GM12801 (cell line): Measurements from ENCODE around the gene N4BP2L2.

ENCODE experiments used
- CTCF ChIP-seq: IDR thresholded peaks from one replicate; pipeline ENCODE4 v1.5.1; 2011; ENCODE audit warnings: control low read depth; ENCODE audit not compliant: insufficient read length; ENCODE audit errors: extremely low read depth

N4BP2L2 gene

DNA sequence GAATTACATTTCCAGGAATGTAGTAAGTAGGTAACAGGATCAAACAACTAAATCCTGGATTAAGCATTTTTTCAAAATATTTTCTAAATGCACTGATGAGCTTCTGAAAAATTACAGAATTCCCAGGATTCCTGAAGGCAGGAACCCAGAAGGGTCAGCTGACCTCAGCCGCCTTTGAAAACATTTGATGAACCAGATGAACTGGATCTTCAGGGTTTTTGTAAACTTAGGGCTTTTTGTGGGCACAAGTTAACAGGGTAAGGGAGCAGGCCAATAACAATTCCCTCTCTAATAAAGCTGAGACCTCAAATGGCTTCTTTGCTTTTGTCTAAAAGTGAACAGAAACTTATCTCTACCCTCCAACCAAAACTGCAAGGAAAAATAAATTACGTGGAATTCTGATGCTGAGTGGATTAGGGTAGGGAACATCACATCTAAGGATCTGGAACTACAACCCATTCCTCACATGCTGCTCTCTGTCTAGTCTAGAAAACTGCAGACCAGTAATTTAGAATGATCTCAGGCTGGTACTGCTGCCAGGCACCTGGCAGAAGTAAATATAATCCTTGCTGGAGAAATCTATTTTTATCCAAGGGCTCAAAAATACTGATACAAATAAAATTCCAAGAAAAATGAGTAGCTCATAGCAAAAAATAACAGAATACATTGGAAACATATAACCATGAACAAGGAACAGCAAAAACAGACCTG lies 62.4 kb downstream of the N4BP2L2 start:
- no peak for TF ChIP-seq CTCF

DNA sequence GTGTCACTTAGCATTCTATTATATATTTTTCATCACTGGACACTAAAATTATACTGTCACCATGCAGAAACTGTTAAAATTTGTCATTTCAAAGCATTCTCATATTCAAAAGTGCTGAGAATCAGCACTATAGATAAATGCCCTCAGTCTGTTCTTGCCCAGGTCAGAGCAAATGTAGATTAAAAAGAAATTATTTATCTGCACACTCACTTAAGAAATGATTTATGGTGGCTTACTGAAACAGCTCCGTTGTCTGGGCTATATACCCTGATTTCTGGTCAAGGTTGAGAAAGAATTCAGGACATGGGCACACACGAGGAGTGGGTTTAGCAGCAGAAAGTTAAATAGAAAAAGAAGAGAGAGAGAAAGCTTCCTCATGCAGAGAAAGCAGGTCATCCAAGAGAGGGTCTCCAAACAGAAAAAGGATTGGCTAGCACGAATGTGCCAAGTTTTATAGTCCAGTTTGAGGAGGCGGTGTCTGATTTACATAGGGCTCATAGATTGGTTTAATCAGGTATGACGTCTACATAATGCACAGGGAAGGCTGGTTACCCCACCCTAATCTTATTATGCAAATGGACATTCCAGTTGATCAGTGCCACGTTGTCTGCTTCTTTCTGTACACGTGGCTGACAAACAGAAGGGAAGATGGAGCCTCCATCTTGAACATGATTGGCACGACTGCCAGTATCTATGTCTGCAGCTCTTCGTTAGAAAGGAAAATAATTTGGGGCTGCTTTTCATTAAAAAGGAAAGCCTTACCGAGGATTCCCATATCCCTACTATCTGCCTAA lies 63.4 kb downstream of the N4BP2L2 start:
- TF ChIP-seq CTCF, result no peak

DNA sequence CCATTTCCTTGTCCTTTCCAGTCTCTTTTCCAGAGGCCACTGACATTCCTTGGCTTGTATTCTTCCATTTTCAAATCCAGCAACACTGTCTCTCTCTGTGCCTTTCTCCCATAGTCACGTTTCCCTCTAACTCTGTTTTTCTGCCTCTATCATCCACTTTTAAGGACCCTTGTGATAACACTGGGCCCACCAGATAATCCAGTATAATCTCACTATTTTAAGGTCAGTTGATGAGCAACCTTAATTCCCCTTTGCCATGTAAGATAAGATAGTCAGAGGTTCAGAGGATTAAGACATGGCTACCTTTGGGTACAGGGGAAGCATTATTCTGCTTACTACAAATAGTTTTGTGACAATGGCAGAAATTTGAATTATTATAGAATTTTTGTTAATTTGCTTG lies 64.9 kb downstream of the N4BP2L2 start:
- no peak for TF ChIP-seq CTCF

DNA sequence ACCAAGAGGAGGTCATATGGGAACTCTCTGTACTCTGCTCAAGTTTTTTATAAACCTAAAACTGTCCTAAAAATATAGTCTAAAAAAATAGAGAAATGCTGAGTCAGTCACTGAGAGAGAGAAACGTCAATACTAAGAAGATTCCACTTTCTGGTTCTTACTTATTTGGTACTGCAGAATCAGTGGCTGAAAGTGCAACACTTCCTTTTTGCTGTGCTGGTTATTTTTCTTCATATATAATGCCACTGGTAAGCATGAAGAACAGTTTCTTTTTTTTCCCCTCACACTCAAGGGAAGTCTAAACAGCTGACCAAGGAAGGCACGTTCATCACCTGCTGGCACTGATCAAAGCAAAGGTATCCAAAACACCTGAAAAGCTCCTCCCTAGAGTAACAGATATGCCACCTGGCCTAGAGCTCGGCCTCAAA lies 66.4 kb downstream of the N4BP2L2 start:
- no peak for TF ChIP-seq CTCF

- no peak for TF ChIP-seq CTCF
Measured at GRCh38 chr13:32471187-32471922, 67.2 kb downstream of the N4BP2L2 start.

GRCh38 chr13:32468502-32469142 lies 70.0 kb downstream of the N4BP2L2 start:
- TF ChIP-seq CTCF, result no peak

GRCh38 chr13:32456591-32456990 lies 82.0 kb downstream of the N4BP2L2 start:
- no peak for TF ChIP-seq CTCF
